Epithelial cell of proximal tubule (primary cell): ENCODE results near the gene LEUTX. TPM values are rescaled to one million over a fixed set of nuclear protein-coding genes. Genes with fewer than 3 reads are reported as not detected.

Experiments used
- DNase-seq: peaks from one replicate; pipeline ENCODE4 v3.0.0-alpha.2; 2011; ENCODE audit warnings: low read depth
- H3K4me3 ChIP-seq: 2 replicates; pipeline ENCODE4 v1.5.1; 2011; ENCODE audit warnings: low read depth, mild to moderate bottlenecking, low read length
- CTCF ChIP-seq: conservative IDR thresholded peaks from 2 replicates; pipeline ENCODE4 v1.5.1; 2012; ENCODE audit warnings: low read depth, mild to moderate bottlenecking, low read length
- total RNA-seq: library from RNA; depleted of rRNA; stranded (reverse); fragments of >200 nt; gene quantifications from 2 replicates; pipeline ENCODE4 v1.2.3, GENCODE V29; 2015

The LEUTX gene
- total RNA-seq, 1 donor from 2014 or later = not detected

- H3K4me3 ChIP-seq = peak overlapping the region; percentile 86
- DNase-seq = no peak
These were observed 53.9 kb downstream of the LEUTX start for GRCh38 chr19:39832341-39833083.

DNA sequence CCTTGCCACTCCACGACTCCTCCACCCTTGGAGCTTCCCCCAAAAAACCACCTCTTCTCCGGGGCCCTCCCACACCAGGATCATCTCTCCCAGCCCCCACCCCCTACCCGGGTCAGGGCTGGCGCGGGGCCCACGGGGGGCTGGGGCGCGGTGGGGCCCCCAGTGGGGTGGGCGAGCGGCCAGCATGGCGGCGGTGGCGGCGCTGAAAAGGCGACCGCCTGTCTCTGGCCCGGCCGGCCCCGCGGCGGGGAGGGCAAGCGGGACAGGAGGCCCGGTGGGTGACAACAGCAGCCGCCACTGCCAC lies 54.5 kb downstream of the LEUTX start:
- DNase-seq = no peak
- peak overlapping the region; percentile 86 for H3K4me3 ChIP-seq

More at GRCh38 chr19:39832341-39833083, 53.9 kb downstream of the LEUTX start:
- no peak for TF ChIP-seq CTCF

DNA sequence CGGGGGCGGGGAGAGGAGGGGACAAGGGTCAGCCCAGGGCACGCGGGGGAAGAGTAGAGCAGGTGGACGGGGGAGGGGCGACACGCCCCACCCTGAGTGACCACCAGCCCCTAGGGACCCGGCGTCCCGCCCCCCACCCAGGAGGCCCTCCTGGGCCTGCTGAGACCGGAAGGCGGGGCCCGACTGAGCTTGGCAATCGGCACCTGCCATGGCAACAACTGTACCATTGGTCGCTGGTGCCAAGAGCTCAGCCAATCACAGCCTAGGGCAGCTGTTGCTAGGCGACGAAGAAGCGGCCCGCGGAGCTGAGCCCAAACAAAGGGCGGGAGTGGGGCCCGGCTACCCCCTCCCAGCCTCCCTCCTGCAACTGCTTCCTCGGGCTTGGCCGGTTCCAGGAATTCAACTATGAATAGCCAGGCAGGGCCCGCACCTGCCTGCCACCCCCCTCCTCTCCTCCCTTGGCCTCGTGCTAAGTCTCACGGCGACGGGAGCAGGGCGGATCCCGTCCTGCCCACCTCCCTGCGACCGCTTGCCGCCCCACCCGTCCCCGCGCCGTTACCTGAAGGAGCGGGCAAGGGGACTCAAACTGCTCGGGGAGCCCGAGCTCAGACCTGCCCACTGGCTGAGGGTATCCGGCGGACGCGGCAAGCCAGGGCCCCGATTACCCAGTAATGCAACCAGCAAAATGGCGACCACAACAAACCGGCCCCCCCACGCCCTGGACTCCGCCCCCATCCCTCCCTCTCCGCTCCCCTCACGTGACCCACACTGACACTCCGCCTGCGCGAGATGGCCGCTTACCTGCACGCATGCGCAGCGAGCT lies 55.0 kb downstream of the LEUTX start, which contains the start of gene DYRK1B:
Gene DYRK1B, minus strand, starts transcription at position 699 of the 823 bp plus-strand sequence. CDS start 2,295 bp downstream, outside the sequence.
- H3K4me3 ChIP-seq = peak within 1 kb of the TSS; percentile 86
- DNase-seq = peak; percentile 70
- TF ChIP-seq CTCF = no peak

More for the DNA sequence above, 54.5 kb downstream of the LEUTX start:
- TF ChIP-seq CTCF = no peak

DNA sequence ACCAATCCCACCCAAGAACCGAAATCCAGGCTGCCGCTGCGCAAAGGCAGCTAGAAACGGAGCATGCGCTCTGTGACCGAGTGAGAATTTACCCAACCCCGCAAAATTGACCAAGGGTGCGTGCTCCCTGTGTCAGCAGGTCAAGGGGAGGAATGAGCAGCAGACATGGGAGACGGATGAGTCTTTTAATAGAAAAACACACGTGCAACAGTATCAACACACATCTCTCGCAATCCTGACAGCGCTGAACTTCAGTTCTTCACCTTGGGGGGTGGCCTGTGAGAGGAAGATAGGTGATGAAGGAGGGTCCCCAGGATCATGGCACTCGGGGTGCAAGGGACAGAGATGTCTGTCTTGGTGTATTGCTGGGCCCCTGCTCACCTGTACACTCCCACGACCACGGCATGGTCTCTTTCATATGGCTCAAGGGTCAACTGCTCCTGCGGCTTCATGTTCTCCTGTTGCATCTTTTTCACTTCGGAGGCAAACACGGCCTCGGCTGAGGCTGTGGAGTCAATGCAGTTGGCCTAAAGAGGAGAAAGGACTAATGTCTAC lies 55.7 kb downstream of the LEUTX start:
- peak overlapping the region; percentile 86 for H3K4me3 ChIP-seq
- TF ChIP-seq CTCF = no peak
- no peak for DNase-seq

Other genes with a start within 250 kb of the LEUTX start
- gene EID2B, start 246.0 kb upstream of the LEUTX start, total RNA-seq = 1.8 and 2.0 TPM in 2 replicates
- gene EID2, start 238.7 kb upstream of the LEUTX start, total RNA-seq = 12.3 and 20.8 TPM in 2 replicates
- gene LGALS13, start 176.3 kb upstream of the LEUTX start, total RNA-seq = not detected in 2 replicates
- not detected in 2 replicates for gene LGALS16, start 122.9 kb upstream of the LEUTX start, total RNA-seq
- not detected in 2 replicates for gene LGALS14, start 74.4 kb upstream of the LEUTX start, total RNA-seq
- not detected in 2 replicates for gene CLC, start 40.8 kb upstream of the LEUTX start, total RNA-seq
- 5.7 and 15.5 TPM in 2 replicates for gene DYRK1B, start 55.3 kb downstream of the LEUTX start, total RNA-seq
- gene FBL, start 67.5 kb downstream of the LEUTX start, total RNA-seq = 187 and 237 TPM in 2 replicates
- 0.07 and 0.17 TPM in 2 replicates for gene FCGBP, start 155.8 kb downstream of the LEUTX start, total RNA-seq
- gene PSMC4, start 192.3 kb downstream of the LEUTX start, total RNA-seq = 126 and 199 TPM in 2 replicates
- 0.17 and 0.87 TPM in 2 replicates for gene ZNF546, start 218.2 kb downstream of the LEUTX start, total RNA-seq